Liver (tissue), 9 donors: ENCODE results near the gene PIP4K2A. TPM values are rescaled to one million over a fixed set of nuclear protein-coding genes. Genes with fewer than 3 reads are reported as not detected.

ENCODE experiments used
- DNase-seq: peaks from one replicate; pipeline ENCODE4 v3.0.0-alpha.2; 2017; ENCODE audit warnings: low spot score
- H3K27ac ChIP-seq, 2 donors: one replicate each; pipeline ENCODE4 v1.7.0; 2013; ENCODE audit warnings: inconsistent platforms in 2 of 2, low read length in 2 of 2, control low read depth in 1 of 2, low read depth in 1 of 2, mild to moderate bottlenecking in 1 of 2
- H3K27me3 ChIP-seq, 4 donors: one replicate each; pipeline versions ENCODE4 v1.6.1 to v1.7.0; 2013; ENCODE audit warnings: low read length in 3 of 4, inconsistent platforms in 1 of 4, mild to moderate bottlenecking in 1 of 4, moderate library complexity in 1 of 4; ENCODE audit not compliant: control insufficient read depth in 4 of 4, insufficient read depth in 4 of 4
- H3K36me3 ChIP-seq, 4 donors: one replicate each; pipeline versions ENCODE4 v1.6.1 to v1.7.0; 2013; ENCODE audit warnings: low read length in 3 of 4, mild to moderate bottlenecking in 3 of 4, low read depth in 1 of 4, moderate library complexity in 1 of 4; ENCODE audit not compliant: control insufficient read depth in 4 of 4, insufficient read depth in 3 of 4
- H3K4me1 ChIP-seq, 4 donors: one replicate each; pipeline versions ENCODE4 v1.6.1 to v1.7.0; 2013; ENCODE audit warnings: low read length in 3 of 4, mild to moderate bottlenecking in 3 of 4, moderate library complexity in 1 of 4; ENCODE audit not compliant: control insufficient read depth in 4 of 4, insufficient read depth in 4 of 4
- H3K4me3 ChIP-seq, 3 donors: one replicate each; pipeline versions ENCODE4 v1.6.1 to v1.7.0; 2013; ENCODE audit warnings: low read length in 3 of 3, control low read depth in 1 of 3, low read depth in 1 of 3, mild to moderate bottlenecking in 1 of 3
- H3K9ac ChIP-seq, 2 donors: one replicate each; pipeline ENCODE4 v1.7.0; 2013; ENCODE audit warnings: low read length in 2 of 2, mild to moderate bottlenecking in 2 of 2, moderate library complexity in 2 of 2, control low read depth in 1 of 2, low read depth in 1 of 2
- H3K9me3 ChIP-seq, 4 donors: one replicate each; pipeline versions ENCODE4 v1.6.1 to v1.7.0; 2013; ENCODE audit warnings: low read length in 3 of 4; ENCODE audit not compliant: control insufficient read depth in 4 of 4
- CTCF ChIP-seq: fragments of 150-350 bp; IDR thresholded peaks from 2 replicates; pipeline ENCODE4 v1.5.1; 2017; ENCODE audit warnings: improper control_type of control experiment, low read depth, low read length; ENCODE audit not compliant: missing input control
- EGR1 ChIP-seq, 2 donors: IDR thresholded peaks; 2 replicates each; pipeline ENCODE4 v1.6.1; 2016 to 2018; ENCODE audit warnings: antibody characterized with exemption in 2 of 2, low read depth in 2 of 2
- FOXA1 ChIP-seq: IDR thresholded peaks from 2 replicates; pipeline ENCODE4 v1.6.1; 2016; ENCODE audit warnings: antibody characterized with exemption
- FOXA2 ChIP-seq: IDR thresholded peaks from 2 replicates; pipeline ENCODE4 v1.6.1; 2016; ENCODE audit warnings: antibody characterized with exemption
- HNF4A ChIP-seq, 2 donors: conservative IDR thresholded peaks; 2 replicates each; pipeline ENCODE4 v1.6.1; 2016; ENCODE audit warnings: antibody characterized with exemption in 2 of 2, mild to moderate bottlenecking in 2 of 2
- HNF4G ChIP-seq: IDR thresholded peaks from 2 replicates; pipeline ENCODE4 v1.6.1; 2016; ENCODE audit warnings: antibody characterized with exemption
- JUND ChIP-seq, 2 donors: IDR thresholded peaks; 2 replicates each; pipeline ENCODE4 v1.6.1; 2016; ENCODE audit warnings: antibody characterized with exemption in 2 of 2
- MAX ChIP-seq: IDR thresholded peaks from 2 replicates; pipeline ENCODE4 v1.6.1; 2016; ENCODE audit warnings: antibody characterized with exemption
- NR2F2 ChIP-seq: IDR thresholded peaks from 2 replicates; pipeline ENCODE4 v1.6.1; 2016; ENCODE audit warnings: antibody characterized with exemption
- RAD21 ChIP-seq, 2 donors: IDR thresholded peaks; 2 replicates each; pipeline ENCODE4 v1.6.1; 2016; ENCODE audit warnings: antibody characterized with exemption in 2 of 2, mild to moderate bottlenecking in 2 of 2
- REST ChIP-seq: IDR thresholded peaks from 2 replicates; pipeline ENCODE4 v1.6.1; 2016; ENCODE audit warnings: antibody characterized with exemption, mild to moderate bottlenecking
- RXRA ChIP-seq, 2 donors: IDR thresholded peaks; 2 replicates each; pipeline ENCODE4 v1.6.1; 2017 to 2018; ENCODE audit warnings: antibody characterized with exemption in 2 of 2, mild to moderate bottlenecking in 1 of 2
- SP1 ChIP-seq: IDR thresholded peaks from 2 replicates; pipeline ENCODE4 v1.6.1; 2018; ENCODE audit warnings: antibody characterized with exemption, mild to moderate bottlenecking
- TAF1 ChIP-seq: conservative IDR thresholded peaks from 2 replicates; pipeline ENCODE4 v1.6.1; 2016; ENCODE audit warnings: antibody characterized with exemption, mild to moderate bottlenecking
- YY1 ChIP-seq: IDR thresholded peaks from 2 replicates; pipeline ENCODE4 v1.6.1; 2016; ENCODE audit warnings: antibody characterized with exemption, mild to moderate bottlenecking
- ZBTB33 ChIP-seq: IDR thresholded peaks from 2 replicates; pipeline ENCODE4 v1.6.1; 2016; ENCODE audit warnings: antibody characterized with exemption
- WGBS: extraction: QIAGEN DNeasy Blood & Tissue Kit; methylation state at CpG from one replicate; pipeline ENCODE4 v1.1.7; 2013; 5-methylcytosine and 5-hydroxymethylcytosine counted together
- polyA plus RNA-seq, 2 donors: library from polyadenylated mRNA; stranded (reverse) in 1 of 2; unstranded in 1 of 2; fragments of 200-250 nt in 1 of 2; fragments of >200 nt in 1 of 2; fragmentation: Nextera tagmentation in 1 of 2; extraction: Ambion mirVana in 1 of 2; gene quantifications; one replicate each; pipeline versions ENCODE4 v1.2.1 to v1.2.3, GENCODE V29; 2013 to 2015
- total RNA-seq, 2 donors: library from RNA; depleted of rRNA; stranded (reverse); fragments of >200 nt; gene quantifications; one replicate each; pipeline ENCODE4 v1.2.3, GENCODE V29; 2014
- donor health status: healthy.
- donor health status: healthy.
- donor health status: healthy.
- donor health status: healthy.
- donor health status: healthy.

The PIP4K2A gene
- total and polyA plus RNA-seq, 4 donors = 6.4 to 53.7 (median 8.6) TPM

- TF ChIP-seq RXRA (IDR thresholded peaks at IDR 0.05) (no peak), FOXA2 (no peak), CTCF (no peak), MAX (no peak), EGR1 (IDR thresholded peaks at IDR 0.05; ENCODE audit: low read depth in 2 of 2) (no peak), TAF1 (no peak), NR2F2 (no peak), HNF4A (conservative IDR thresholded peaks at IDR 0.05) (no peak)
- no peak for DNase-seq
- H3K27me3 ChIP-seq = peaks cover 0 to 6% (median 0%) of the 10 kb centered on the region in 4 donors
- H3K4me3 ChIP-seq = no peak overlapping the region
- WGBS = 63% methylated on average over 4 of the region's 4 CpGs
- no peaks in the 10 kb centered on the region for H3K36me3 ChIP-seq
- no peak overlapping the region for H3K27ac ChIP-seq
- no peak overlapping the region for H3K9ac ChIP-seq
- H3K9me3 ChIP-seq = peaks cover 0 to 3% (median 0%) of the 10 kb centered on the region in 4 donors
- H3K4me1 ChIP-seq = no peaks in the 10 kb centered on the region
These were observed 209.6 kb downstream of the PIP4K2A start for GRCh38 chr10:22504766-22505165.

- no peak for DNase-seq
These were observed 210.9 kb downstream of the PIP4K2A start for GRCh38 chr10:22503315-22504088.

More at GRCh38 chr10:22503315-22504088, 210.9 kb downstream of the PIP4K2A start:
- no peaks in the 10 kb centered on the region for H3K4me1 ChIP-seq
- H3K9ac ChIP-seq = no peak overlapping the region
- no peak overlapping the region for H3K4me3 ChIP-seq
- peaks cover 0 to 3% (median 0%) of the 10 kb centered on the region in 4 donors for H3K9me3 ChIP-seq
- WGBS = 82% methylated on average over 9 of the region's 9 CpGs
- peaks cover 0 to 6% (median 0%) of the 10 kb centered on the region in 4 donors for H3K27me3 ChIP-seq
- TF ChIP-seq MAX (no peak), NR2F2 (no peak), FOXA2 (no peak), FOXA1 (no peak), EGR1 (IDR thresholded peaks at IDR 0.05; ENCODE audit: low read depth in 2 of 2) (no peak), YY1 (no peak), RXRA (IDR thresholded peaks at IDR 0.05) (no peak), RAD21 (IDR thresholded peaks at IDR 0.05) (no peak), REST (no peak), SP1 (no peak), JUND (IDR thresholded peaks at IDR 0.05) (no peak), HNF4G (no peak), ZBTB33 (no peak)
- no peaks in the 10 kb centered on the region for H3K36me3 ChIP-seq
- no peak overlapping the region for H3K27ac ChIP-seq
